PC-3 (cell line): ENCODE results near the gene LEMD2.

Source experiments
- EZH2phosphoT487 ChIP-seq: fragments of 300-600 bp; sonication (generic); IDR thresholded peaks from 2 replicates; pipeline ENCODE4 v1.6.1; 2018; ENCODE audit warnings: mild to moderate bottlenecking, antibody characterized with exemption, low read length, borderline replicate concordance
- TF ChIP-seq, protein P1 (sequence below): fragments of 300-600 bp; sonication (generic); conservative IDR thresholded peaks from 2 replicates; pipeline ENCODE4 v1.5.1; 2017; ENCODE audit warnings: antibody characterized with exemption, low read depth, mild to moderate bottlenecking, low read length

DNA sequence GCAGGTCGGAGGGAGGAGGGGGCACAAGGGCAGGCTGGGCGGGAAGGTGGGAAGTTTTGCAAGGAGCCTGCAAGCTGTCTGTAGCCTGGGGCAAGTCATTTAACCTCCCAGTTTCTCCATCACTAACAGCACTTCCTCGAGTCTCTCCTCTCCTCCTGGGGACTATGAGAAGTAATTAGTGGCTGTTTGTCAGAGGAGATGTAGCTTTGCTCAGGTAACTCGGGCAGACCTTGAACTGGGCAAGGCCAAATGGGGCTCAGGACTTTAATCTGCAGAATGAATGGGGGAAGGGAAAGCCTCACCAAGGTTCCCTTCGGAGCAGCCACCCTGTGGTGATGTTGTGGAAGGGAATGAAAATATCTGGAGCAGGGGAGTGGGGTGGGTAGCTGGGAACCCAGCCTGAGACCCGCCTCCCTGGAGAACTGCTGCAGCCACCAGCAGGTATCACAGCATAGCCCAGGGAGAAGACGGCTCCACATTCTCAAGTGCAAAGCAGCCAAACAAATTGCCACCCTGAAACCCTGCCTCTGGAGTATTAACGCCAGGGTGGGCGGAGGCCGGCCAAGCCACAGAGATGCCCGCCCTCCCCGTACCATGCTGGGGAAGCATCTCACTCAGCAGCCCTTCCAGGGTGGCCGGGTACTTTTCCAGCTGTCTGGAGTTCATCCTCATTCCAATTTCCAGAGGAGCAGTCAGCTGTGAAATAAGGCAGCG is 6.1 kb upstream of the LEMD2 start:
- TF ChIP-seq, protein P1, sequence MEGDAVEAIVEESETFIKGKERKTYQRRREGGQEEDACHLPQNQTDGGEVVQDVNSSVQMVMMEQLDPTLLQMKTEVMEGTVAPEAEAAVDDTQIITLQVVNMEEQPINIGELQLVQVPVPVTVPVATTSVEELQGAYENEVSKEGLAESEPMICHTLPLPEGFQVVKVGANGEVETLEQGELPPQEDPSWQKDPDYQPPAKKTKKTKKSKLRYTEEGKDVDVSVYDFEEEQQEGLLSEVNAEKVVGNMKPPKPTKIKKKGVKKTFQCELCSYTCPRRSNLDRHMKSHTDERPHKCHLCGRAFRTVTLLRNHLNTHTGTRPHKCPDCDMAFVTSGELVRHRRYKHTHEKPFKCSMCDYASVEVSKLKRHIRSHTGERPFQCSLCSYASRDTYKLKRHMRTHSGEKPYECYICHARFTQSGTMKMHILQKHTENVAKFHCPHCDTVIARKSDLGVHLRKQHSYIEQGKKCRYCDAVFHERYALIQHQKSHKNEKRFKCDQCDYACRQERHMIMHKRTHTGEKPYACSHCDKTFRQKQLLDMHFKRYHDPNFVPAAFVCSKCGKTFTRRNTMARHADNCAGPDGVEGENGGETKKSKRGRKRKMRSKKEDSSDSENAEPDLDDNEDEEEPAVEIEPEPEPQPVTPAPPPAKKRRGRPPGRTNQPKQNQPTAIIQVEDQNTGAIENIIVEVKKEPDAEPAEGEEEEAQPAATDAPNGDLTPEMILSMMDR: no peak
- no peak for TF ChIP-seq EZH2phosphoT487
